IPS DF 4.7 (cell line): ENCODE results near the gene ZNRF3.
"Not testable (repeated sequence)": the region's sequence is repeated elsewhere in the genome, so short reads cannot be mapped to it uniquely, and the experiment has no call there.

Experiments used
- DNase-seq: peaks from one replicate; pipeline ENCODE4 v3.0.0-alpha.2; 2013; ENCODE audit warnings: low spot score; ENCODE audit errors: extremely low read depth

The ZNRF3 gene

DNA sequence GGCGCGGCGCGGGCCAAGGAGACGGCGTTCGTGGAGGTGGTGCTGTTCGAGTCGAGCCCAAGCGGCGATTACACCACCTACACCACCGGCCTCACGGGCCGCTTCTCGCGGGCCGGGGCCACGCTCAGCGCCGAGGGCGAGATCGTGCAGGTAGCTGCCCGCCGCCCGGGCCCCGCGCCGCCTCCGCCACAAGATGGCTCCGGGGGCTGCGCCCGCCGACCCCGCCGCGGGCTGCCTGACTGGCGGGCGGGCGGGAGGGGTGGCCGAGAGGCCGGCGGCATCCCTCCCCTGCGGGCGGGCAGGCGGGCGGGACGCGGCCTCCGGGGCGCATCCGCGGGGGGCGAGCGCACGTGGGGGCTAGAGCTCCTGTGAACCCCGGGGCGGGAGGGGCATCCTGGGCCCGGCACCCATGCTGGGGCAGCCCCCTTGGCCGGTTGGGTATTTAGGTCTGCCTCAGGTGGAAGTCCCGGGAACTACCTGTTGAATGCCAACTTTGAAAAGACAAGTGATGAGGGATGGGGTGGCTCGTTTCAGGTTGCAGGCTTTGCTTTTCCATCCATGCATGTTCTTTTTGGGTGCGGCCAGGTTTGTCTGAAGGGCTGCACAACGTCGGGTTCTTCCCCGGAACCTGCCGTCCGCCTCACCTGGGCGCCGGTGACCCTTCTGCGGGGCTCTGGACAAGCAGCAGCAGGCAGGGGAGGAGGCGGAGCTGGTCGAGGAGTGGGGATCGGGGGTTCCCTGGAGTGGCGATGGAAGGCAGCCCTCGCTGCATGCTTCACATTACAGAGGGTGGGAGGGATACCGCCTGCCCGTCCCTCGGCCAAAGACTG is 760 bp downstream of the ZNRF3 start:
- no peak for DNase-seq

DNA sequence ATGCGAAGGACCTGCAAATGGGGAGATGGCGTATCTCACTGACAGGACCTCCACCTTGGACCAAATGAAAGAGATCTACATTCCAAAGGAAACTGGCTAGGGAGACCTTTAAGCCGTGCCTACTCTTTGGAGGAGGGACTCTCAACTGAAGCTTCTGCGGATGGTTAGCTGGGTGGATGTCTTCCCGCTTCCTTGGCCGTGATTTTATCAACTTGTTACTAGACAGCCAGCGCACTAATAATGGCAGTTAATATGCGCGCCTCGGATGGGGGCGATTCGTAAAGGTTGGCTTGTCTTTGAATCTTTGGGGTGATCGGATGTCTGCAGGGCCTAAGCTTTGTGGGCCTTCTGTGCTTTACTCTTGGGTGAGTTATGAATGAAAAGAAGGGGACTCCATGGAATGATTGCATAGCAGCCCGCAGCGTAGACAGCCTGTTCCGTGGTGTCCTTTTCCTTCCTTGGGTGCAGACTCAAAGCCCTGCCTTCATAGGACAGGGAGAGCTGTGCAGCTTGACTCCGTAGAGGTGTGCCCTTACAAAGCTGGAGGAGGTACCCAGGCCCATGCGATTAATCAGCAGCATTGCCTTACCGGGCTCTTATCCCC is 1.5 kb downstream of the ZNRF3 start:
- DNase-seq: no peak

DNA sequence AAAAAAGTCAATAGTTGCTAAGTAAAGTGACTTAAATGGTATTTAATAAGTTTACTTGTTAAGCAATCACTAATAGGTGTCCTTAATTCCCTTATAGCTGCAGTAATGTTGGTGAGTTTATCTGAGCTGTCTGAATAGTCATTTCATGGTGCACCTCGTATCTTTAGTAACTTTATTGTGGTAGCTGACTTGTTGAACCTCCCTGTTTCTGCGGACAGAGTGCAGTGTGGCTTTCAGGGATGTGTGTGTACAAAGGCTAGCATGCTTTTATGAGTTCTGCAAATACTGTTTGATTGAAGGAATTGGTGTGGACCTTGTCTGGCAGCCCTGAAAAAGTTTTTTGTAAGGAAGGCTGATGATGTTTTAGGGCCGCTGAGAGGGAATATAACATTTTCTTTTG is 2.6 kb downstream of the ZNRF3 start:
- DNase-seq: no peak

DNA sequence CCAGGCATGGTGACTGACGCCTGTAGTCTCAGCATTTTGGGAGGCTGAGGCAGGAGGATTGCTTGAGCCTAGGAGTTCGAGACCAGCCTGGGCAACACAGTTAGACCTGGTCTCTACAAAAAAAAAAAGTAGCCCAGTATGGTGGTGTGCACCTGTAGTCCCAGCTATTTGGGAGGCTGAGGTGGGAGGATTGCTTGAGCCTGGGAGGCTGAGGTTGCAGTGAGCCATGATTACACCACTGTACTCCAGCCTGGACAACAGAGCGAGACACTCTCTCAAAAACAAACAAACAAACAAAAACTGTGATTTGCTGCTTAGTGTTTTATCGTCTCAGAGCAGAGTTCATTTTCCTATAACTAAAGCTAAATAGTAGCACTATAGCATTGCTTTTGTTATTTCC is 3.3 kb downstream of the ZNRF3 start:
- not testable (repeated sequence) for DNase-seq

DNA sequence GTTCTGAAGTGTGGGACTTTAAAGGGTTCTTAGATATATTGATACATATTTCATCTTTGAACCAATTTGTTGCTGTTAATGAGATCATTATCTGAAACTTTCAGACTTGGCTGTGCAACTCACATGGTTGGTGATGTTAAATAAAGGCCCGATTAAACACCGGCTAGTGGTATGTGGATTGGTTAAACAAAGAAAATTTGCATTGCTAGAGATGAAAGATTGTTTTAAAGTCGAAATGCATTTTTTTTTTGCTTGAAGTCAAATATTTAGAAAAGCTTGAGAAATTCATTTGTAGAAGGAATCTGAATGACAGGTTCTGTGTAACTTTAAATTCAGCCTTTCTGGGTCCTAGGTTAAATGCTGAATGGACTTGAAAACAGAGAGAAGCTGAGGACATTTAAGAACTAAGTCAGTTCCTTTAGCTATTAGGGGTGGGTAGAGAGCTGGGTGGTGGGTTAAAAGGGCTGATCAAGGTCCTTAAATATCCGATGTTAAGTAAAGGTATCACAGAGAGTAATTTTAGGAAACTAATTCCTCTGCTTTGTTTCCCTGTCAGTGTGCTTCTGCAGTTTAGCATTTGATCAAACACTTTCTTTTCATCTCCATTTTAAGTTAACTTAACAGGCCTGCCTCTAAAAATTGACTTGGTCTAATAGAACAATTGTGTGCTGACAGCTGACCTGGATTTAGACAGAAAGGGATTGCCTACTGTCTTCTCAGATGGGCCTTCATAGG is 4.5 kb downstream of the ZNRF3 start:
- no peak for DNase-seq

DNA sequence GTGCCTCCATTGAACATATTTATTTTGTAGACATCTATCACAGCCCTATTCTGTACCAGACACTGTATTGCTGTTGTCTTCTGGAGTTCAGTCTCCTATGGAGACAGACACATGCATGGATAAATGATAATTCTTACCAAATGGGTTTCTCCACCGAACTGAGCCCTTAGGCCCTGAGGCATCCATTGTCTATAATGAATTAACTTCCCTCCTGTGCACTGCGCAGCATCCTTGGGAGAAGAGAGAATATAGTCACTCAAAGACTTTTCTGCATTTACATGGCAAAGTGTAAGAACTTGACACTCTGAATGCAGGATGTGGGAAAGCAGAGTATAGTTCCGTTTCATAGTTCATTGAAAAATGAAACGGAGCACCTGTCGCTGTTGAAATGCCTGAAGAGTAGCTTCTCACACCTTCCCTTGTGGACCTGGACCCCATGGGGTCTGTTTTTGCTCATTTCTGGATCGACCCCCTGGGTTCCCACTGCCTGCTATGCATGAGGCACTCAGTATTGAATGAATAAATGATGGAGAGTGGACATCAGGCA is 6.2 kb downstream of the ZNRF3 start:
- no peak for DNase-seq

DNA sequence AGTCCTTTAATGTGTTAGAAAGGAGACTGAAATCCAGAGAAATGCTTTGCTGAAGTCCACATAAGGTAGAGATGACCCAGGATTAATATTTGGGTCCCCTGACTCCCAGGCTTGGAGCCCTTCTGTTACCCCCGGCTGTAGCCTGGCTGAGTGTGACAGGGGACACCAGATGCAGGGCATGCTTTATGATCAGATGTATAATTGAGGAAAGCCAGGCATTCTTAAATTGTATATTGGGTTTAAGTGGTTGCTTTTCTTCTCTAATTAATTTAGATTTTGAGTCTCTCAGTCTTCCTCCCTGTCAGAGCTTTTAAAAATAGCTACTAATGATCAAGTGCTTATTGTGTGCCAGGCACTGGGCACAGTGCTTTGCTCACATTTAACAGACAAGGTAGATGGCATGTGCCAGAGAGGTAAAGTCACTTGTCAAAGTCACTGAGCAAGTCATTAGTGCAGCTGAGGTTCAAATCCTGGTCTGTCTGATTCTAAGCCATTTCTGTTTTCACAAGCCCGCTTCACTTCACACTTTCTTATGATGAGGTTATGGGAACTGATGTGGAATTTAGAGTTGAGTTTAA is 7.9 kb downstream of the ZNRF3 start:
- DNase-seq: no peak

DNA sequence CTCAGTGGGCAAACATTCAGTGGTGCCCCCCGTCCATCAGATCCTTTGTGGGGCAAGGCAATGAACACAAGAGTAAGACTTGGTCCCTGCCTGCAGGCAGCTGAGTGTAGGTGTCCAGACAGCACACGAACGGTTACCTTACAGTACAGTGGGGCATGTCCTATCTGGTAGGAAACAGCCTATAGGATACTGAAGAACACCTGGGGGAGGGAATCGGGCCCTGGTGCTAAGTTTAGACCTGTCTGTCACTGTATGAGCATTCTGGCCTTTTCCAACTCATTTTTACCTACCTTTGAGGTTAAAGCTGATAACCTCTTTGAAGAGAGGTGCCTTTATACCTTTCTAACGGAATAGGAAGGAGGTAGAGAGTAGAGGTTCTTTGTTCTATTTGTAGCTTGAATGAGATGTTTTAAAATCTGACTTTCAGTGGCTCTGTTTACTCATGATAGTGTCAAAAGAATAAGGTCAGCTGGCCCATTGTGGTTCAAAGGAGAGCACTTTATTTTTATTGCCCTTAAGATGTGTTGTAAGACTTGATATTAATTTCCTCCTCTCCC is 8.9 kb downstream of the ZNRF3 start:
- no peak for DNase-seq

DNA sequence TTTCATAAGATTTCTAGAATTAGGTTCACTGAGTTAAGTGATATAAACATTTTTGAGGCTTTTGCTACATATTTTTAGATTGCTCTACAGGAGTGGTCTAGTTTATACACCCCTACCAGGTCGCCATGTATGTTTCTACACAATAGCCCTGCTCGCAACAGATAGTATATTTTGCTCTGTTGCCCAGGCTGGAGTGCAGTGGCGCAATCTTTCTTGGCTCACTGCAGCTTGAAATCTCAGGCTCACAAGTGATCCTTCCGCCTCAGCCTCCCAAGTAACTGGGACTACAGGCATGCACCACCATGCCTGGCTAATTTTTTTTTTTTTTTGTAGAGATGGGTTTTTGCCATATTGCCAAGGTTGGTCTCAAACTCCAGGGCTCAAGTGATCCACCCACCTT is 10.4 kb downstream of the ZNRF3 start:
- DNase-seq: no peak

DNA sequence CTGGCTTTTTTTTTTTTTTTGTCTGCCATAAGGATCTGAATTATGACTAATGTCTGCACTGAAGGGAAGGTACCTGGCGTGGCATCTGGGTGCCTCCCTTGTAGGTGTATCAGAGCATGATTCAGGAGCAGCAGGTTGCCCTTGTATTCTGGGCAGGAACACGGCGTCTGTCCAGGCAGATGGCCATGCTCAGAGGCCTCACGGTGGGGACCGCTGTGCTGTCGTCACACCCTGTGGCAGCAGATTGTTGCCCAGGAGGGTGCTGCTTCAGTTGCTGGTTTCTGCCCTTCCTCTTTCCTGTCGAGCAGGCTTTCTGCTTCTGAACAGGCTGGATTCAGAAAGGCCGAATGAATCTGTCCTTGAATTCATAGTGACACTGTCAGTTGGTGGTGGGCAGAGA is 11.0 kb downstream of the ZNRF3 start:
- no peak for DNase-seq

DNA sequence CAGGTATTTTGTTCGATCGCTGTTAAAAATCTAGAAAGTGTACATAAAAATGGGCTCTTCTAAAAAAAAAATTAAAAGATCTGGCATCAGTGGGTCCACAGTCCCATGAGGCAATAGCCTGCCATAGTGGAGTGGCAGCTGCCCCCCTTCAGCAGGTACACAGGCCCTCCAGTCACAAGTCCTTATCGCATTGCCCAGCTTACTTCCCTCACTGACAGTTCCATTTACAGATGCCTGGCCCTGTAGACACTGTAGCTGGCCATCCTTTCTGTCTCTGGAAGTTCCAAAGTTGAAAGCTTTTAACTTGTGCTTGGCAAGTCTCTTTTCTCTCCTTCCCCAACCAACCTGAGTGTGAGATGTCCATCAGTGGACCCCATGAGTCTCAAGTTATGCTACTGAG is 11.4 kb downstream of the ZNRF3 start:
- no peak for DNase-seq

DNA sequence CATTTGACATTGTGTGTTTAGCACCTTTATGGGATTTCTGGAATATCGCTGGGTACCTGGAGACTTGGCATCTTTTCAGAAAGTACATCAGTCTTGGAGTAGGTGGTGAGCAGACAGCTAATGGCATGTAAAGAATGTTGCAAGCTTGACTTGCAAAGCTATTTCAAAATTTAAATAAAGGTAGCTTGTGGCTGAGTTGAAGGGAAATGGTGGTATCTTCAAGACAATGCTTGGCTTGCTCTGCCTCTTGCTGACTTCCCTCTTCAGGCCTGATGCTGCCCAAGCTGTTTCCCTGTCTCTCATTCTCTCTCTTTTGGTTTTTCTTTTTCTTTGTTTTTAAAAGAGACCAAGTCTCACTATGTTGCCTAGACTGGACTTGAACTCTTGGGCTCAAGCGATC is 13.2 kb downstream of the ZNRF3 start:
- DNase-seq: no peak

DNA sequence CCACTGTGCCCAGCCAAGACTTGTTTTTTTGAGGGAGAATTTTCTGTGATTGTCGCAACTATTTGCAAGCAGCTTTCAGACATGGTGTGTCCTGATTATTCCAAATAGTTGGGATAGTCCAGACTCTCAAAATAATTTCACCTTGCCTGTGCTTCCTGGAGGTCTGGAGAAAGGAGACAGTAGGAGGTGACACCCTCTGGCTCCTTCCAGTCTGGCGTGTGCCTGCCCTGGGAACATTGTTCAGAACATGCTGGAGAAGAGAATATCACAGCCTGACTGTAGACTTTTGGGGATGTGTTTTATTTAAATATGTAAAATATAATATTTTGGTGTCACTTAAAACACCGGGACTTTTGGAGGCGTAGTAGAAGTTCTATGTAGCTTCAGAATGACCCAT is 14.9 kb downstream of the ZNRF3 start:
- DNase-seq: no peak

DNA sequence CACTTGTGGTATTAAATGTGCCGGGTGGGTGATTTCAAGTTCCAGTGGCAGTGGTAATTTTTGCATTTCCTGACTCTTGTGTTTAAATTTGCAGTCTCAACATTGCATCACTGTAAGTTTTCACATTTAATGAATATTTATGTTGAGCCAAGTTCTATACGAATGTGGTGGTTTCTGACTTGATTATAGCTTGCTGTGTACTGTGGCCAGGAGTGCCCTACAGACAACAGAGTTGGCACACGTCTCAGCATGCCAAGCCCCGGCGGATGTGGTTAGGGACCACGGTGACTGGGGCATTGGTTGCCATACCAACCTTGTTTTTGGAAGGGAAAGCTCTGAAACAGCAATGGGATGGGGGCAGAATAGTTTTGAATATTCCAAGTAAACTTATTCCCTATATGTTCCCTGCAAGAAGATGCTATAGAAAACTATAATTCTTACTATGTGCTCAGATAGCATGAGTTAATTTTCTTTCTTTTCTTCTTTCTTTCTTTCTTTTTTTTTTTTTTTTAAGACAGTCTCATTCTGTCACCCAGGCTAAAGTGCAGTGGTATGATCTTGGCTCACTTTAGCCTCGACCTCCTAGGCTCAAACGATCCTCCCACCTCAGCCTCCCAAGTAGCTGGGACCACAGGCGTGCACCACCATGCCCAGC is 16.0 kb downstream of the ZNRF3 start:
- no peak for DNase-seq

DNA sequence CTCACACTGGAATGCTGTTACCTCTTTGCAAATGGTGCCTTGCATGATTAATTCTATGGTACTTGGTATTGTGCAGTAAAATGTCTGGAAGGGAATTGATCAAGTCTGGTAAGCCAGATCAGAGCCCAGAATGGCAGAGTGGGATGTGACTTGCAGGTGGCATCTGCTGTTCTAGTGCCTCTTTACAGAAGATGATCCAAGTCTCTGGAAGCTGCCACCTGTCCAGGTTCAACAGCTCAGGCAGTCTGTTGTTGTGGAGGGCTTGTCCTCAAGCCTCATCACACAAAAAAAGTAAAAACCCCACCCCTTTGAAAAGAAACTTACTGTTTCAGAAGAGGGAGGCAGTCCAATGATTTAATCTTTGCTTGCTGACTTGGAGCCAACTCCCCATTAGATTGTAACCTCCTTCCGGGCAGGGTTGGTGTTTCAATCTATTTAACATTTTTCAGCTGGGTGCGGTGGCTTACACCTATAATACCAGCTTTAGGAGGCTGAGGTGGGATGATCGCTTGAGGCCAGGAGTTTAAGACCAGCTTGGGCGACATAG is 17.1 kb downstream of the ZNRF3 start:
- DNase-seq: no peak

DNA sequence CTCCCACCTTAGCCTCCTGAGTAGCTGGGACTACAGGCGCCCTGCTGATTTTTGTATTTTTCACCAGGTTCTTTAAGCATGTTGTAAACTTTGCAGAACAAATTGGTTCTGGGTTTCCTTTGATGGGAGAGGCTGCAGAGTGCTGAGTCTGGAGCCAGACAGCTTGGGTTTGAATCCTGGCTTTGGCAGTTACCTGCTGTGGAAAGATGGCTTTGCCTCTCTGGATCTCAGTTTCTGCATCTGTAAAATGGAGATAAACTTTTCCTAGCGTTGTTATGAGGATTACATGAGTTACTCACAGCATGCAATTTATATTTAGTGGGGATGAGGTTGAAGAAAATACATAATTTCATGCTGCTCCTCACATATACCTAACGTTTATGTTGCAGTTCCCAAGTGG is 19.1 kb downstream of the ZNRF3 start:
- DNase-seq: no peak

DNA sequence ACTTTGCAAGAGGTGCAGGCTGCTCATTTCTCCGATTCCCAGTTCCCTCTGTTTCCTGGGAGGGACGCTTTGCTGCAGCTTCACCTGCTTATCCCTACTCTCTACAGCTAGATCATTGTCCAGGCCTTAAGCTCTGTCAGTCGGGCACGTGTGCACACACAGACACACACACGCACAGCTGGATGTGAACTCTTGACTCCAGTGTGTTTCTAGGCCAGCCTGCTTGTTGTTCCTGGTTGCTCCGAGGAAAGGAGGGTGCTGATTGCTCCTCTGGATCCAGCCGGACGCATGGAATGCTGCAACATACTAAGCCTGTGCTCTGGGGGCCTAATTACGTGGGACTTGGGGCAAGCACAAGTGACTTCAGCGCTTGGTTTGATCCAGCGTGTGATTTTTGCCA is 19.7 kb downstream of the ZNRF3 start:
- no peak for DNase-seq

DNA sequence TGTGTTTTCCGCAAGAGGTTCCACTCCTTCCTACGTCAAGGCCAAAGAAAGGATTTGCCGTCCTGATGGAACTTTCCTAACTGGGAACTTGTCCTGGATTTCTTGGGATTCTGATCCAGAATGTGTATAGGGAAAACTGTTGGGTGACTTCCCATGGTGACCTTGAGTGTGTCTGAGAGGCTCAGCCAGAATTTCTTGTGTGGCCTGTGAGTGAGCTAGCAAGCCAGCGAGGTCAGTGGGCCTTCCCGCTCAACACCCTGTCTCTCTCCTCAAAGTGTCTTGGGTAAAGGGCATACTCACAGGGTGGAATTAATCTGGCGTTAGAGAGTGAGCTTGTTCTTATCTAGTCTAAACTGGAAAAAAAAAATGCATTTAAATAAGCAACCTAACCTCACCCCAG is 20.4 kb downstream of the ZNRF3 start:
- no peak for DNase-seq

DNA sequence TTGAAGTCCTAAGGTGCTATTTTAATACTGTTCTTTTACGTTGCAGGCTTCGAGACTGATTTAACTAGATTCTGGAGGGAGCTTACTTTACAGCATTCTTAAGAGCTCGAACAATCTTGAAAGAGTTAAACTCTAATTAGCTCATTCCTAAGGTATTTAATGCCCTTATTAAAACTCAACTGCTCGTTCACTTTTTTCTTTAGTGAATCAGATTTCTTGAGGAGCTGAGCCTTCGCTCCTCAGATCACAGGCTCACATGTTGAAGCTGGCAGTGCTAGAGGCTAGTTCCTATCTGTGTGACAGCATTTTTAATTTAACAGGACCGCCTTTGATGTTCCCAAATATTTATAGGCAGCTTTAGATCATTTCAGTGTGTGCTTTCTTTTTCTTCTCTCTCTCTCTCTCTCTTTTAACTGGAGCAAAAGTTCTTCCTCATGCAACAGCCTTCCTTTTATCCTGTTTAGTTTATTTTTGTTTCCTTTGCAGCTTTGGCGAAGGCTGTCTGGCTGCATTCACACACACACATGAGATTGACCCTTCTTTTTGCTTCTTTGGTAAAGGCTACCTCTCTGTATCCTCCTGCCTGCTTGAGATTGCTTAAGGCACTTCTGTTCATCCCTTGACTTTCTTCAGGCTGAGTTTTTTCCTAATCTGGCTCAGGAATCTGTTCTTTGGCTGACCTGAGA is 21.0 kb downstream of the ZNRF3 start:
- DNase-seq: no peak

DNA sequence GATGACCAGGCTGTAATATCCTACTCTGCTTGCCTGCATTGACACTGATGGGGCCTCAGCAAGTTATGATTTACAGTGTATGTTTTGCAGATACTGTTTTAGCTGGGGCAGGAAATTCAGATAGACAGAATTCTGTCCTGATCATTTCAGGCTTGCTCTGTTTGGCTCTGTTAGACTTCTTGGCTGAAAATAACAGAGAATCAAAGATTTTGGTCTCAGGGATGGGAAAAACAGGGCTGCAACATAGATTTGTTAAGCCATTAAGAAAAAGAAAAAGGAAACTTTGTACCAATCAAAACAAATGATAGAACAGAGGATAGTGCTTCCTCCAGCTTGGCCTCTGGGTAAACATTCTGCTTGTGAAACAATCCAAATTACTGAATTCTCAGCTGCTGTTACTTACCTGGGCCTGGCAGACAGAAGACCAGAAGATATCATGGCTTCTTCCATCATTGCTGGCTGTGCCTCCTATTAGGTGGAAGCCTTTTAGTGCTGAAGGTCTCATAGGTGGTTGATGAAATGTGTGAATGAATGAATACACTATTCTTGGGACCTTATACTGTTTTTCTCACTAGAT is 22.0 kb downstream of the ZNRF3 start:
- no peak for DNase-seq
